K562 (cell line): ENCODE results near the gene PARD6B. TPM values are rescaled to one million over a fixed set of nuclear protein-coding genes. Genes with fewer than 3 reads are reported as not detected.

Experiments used
- polyA plus RNA-seq, 8 experiments: library from polyadenylated mRNA; depleted of rRNA in 4 of 8; stranded (reverse) in 5 of 8; unstranded in 3 of 8; fragments of >200 nt; fragmentation: Nextera tagmentation in 2 of 8; fragmentation: Illumina TruSeq in 1 of 8; extraction: Ambion mirVana in 2 of 8; extraction: Trizol in 1 of 8; gene quantifications; 2 replicates each; pipeline versions ENCODE4 v1.2.1 to v1.2.3, GENCODE V29; 2011 to 2014; ENCODE audit warnings: inconsistent platforms in 1 of 8, missing spikeins in 1 of 8
- total RNA-seq, 7 experiments: library from RNA; depleted of rRNA in 6 of 7; stranded (reverse); fragments of >200 nt in 6 of 7; fragmentation: Illumina TruSeq in 2 of 7; extraction: Trizol in 2 of 7; gene quantifications; 2 replicates each; pipeline versions ENCODE4 v1.2.1 to v1.2.3, GENCODE V29; 2011 to 2021; ENCODE audit warnings: low replicate concordance in 1 of 7

The PARD6B gene
- total and polyA plus RNA-seq, 9 of the 15 experiments (the other 6 are each of a cell fraction or from before 2014, with no cell fraction given): 1.7 to 12.3 (median 5.5) TPM

Other genes with a start within 250 kb of the PARD6B start
- 56.4 and 69.8 TPM in 2 replicates for gene PTPN1, start 221.2 kb upstream of the PARD6B start, total RNA-seq (2014; rRNA removed)
- gene PTPN1, start 221.2 kb upstream of the PARD6B start, total RNA-seq (2014; rRNA removed; fragmentation: Illumina TruSeq; extraction: Trizol): 44.5 and 49.4 TPM in 2 replicates
- 58.5 and 58.9 TPM in 2 replicates for gene PTPN1, start 221.2 kb upstream of the PARD6B start, total RNA-seq (2015; rRNA removed; fragmentation: Illumina TruSeq; extraction: Trizol)
- gene PTPN1, start 221.2 kb upstream of the PARD6B start, total RNA-seq (2021): 71.9 and 80.4 TPM in 2 replicates
- 31.5 and 53.1 TPM in 2 replicates for gene PTPN1, start 221.2 kb upstream of the PARD6B start, polyA plus RNA-seq (2011; rRNA removed)
- gene PTPN1, start 221.2 kb upstream of the PARD6B start, polyA plus RNA-seq (2014; fragmentation: Illumina TruSeq; extraction: Trizol): 85.3 and 88.7 TPM in 2 replicates
- 10 to 100 TPM; 11.0 to 15.7 TPM for gene PTPN1, start 221.2 kb upstream of the PARD6B start, polyA plus RNA-seq (2014; fragmentation: Nextera tagmentation; extraction: Ambion mirVana)
- 52.5 and 54.0 TPM in 2 replicates for gene PTPN1, start 221.2 kb upstream of the PARD6B start, polyA plus RNA-seq (2014; rRNA removed)
- 22.3 and 28.3 TPM in 2 replicates for gene RIPOR3, start 40.0 kb upstream of the PARD6B start, total RNA-seq (2014; rRNA removed)
- 9.2 and 15.5 TPM in 2 replicates for gene RIPOR3, start 40.0 kb upstream of the PARD6B start, total RNA-seq (2014; rRNA removed; fragmentation: Illumina TruSeq; extraction: Trizol)
- gene RIPOR3, start 40.0 kb upstream of the PARD6B start, total RNA-seq (2015; rRNA removed; fragmentation: Illumina TruSeq; extraction: Trizol): 12.8 and 13.3 TPM in 2 replicates
- gene RIPOR3, start 40.0 kb upstream of the PARD6B start, total RNA-seq (2021): 43.3 and 46.1 TPM in 2 replicates
- gene RIPOR3, start 40.0 kb upstream of the PARD6B start, polyA plus RNA-seq (2011; rRNA removed): 48.8 and 65.1 TPM in 2 replicates
- gene RIPOR3, start 40.0 kb upstream of the PARD6B start, polyA plus RNA-seq (2014; fragmentation: Illumina TruSeq; extraction: Trizol): 21.4 and 23.4 TPM in 2 replicates
- 1 to 10 TPM; 3.3 to 3.8 TPM for gene RIPOR3, start 40.0 kb upstream of the PARD6B start, polyA plus RNA-seq (2014; fragmentation: Nextera tagmentation; extraction: Ambion mirVana)
- 62.7 and 66.4 TPM in 2 replicates for gene RIPOR3, start 40.0 kb upstream of the PARD6B start, polyA plus RNA-seq (2014; rRNA removed)
- 2.3 and 2.9 TPM in 2 replicates for gene BCAS4, start 63.5 kb downstream of the PARD6B start, total RNA-seq (2014; rRNA removed)
- gene BCAS4, start 63.5 kb downstream of the PARD6B start, total RNA-seq (2014; rRNA removed; fragmentation: Illumina TruSeq; extraction: Trizol): 0.47 and 0.64 TPM in 2 replicates
- 0.34 and 0.36 TPM in 2 replicates for gene BCAS4, start 63.5 kb downstream of the PARD6B start, total RNA-seq (2015; rRNA removed; fragmentation: Illumina TruSeq; extraction: Trizol)
- gene BCAS4, start 63.5 kb downstream of the PARD6B start, total RNA-seq (2021): 1.5 and 2.0 TPM in 2 replicates
- 0.65 and 1.1 TPM in 2 replicates for gene BCAS4, start 63.5 kb downstream of the PARD6B start, polyA plus RNA-seq (2011; rRNA removed)
- 0.25 and 1.5 TPM in 2 replicates for gene BCAS4, start 63.5 kb downstream of the PARD6B start, polyA plus RNA-seq (2014; fragmentation: Illumina TruSeq; extraction: Trizol)
- gene BCAS4, start 63.5 kb downstream of the PARD6B start, polyA plus RNA-seq (2014; fragmentation: Nextera tagmentation; extraction: Ambion mirVana): under 1 TPM; 0.15 to 0.20 TPM
- 0.40 and 2.1 TPM in 2 replicates for gene BCAS4, start 63.5 kb downstream of the PARD6B start, polyA plus RNA-seq (2014; rRNA removed)
- gene ADNP, start 199.9 kb downstream of the PARD6B start, total RNA-seq (2014; rRNA removed): 17.8 and 18.7 TPM in 2 replicates
- 24.5 and 26.1 TPM in 2 replicates for gene ADNP, start 199.9 kb downstream of the PARD6B start, total RNA-seq (2014; rRNA removed; fragmentation: Illumina TruSeq; extraction: Trizol)
- 20.7 and 25.0 TPM in 2 replicates for gene ADNP, start 199.9 kb downstream of the PARD6B start, total RNA-seq (2015; rRNA removed; fragmentation: Illumina TruSeq; extraction: Trizol)
- gene ADNP, start 199.9 kb downstream of the PARD6B start, total RNA-seq (2021): 52.2 and 59.9 TPM in 2 replicates
- gene ADNP, start 199.9 kb downstream of the PARD6B start, polyA plus RNA-seq (2011; rRNA removed): 19.4 and 22.9 TPM in 2 replicates
- 50.7 and 52.0 TPM in 2 replicates for gene ADNP, start 199.9 kb downstream of the PARD6B start, polyA plus RNA-seq (2014; fragmentation: Illumina TruSeq; extraction: Trizol)
- 10 to 100 TPM; 25.3 to 40.0 TPM for gene ADNP, start 199.9 kb downstream of the PARD6B start, polyA plus RNA-seq (2014; fragmentation: Nextera tagmentation; extraction: Ambion mirVana)
- gene ADNP, start 199.9 kb downstream of the PARD6B start, polyA plus RNA-seq (2014; rRNA removed): 20.9 and 26.0 TPM in 2 replicates
- gene DPM1, start 227.0 kb downstream of the PARD6B start, total RNA-seq (2014; rRNA removed): 83.7 and 105 TPM in 2 replicates
- gene DPM1, start 227.0 kb downstream of the PARD6B start, total RNA-seq (2014; rRNA removed; fragmentation: Illumina TruSeq; extraction: Trizol): 163 and 167 TPM in 2 replicates
- 123 and 133 TPM in 2 replicates for gene DPM1, start 227.0 kb downstream of the PARD6B start, total RNA-seq (2015; rRNA removed; fragmentation: Illumina TruSeq; extraction: Trizol)
- gene DPM1, start 227.0 kb downstream of the PARD6B start, total RNA-seq (2021): 75.2 and 81.4 TPM in 2 replicates
- gene DPM1, start 227.0 kb downstream of the PARD6B start, polyA plus RNA-seq (2011; rRNA removed): 70.3 and 109 TPM in 2 replicates
- 131 and 153 TPM in 2 replicates for gene DPM1, start 227.0 kb downstream of the PARD6B start, polyA plus RNA-seq (2014; fragmentation: Illumina TruSeq; extraction: Trizol)
- gene DPM1, start 227.0 kb downstream of the PARD6B start, polyA plus RNA-seq (2014; fragmentation: Nextera tagmentation; extraction: Ambion mirVana): 100 to 1,000 TPM; 185 to 190 TPM
- gene DPM1, start 227.0 kb downstream of the PARD6B start, polyA plus RNA-seq (2014; rRNA removed): 163 and 186 TPM in 2 replicates
- gene MOCS3, start 227.2 kb downstream of the PARD6B start, total RNA-seq (2014; rRNA removed): 5.1 and 6.5 TPM in 2 replicates
- 4.4 TPM in 2 replicates for gene MOCS3, start 227.2 kb downstream of the PARD6B start, total RNA-seq (2014; rRNA removed; fragmentation: Illumina TruSeq; extraction: Trizol)
- 4.6 and 4.7 TPM in 2 replicates for gene MOCS3, start 227.2 kb downstream of the PARD6B start, total RNA-seq (2015; rRNA removed; fragmentation: Illumina TruSeq; extraction: Trizol)
- gene MOCS3, start 227.2 kb downstream of the PARD6B start, total RNA-seq (2021): 5.6 and 6.2 TPM in 2 replicates
- gene MOCS3, start 227.2 kb downstream of the PARD6B start, polyA plus RNA-seq (2011; rRNA removed): 2.6 and 2.9 TPM in 2 replicates
- gene MOCS3, start 227.2 kb downstream of the PARD6B start, polyA plus RNA-seq (2014; fragmentation: Illumina TruSeq; extraction: Trizol): 2.8 and 3.3 TPM in 2 replicates
- 1 to 10 TPM in 1 of 2 experiments, under 1 TPM in 1; 0.70 to 1.0 TPM for gene MOCS3, start 227.2 kb downstream of the PARD6B start, polyA plus RNA-seq (2014; fragmentation: Nextera tagmentation; extraction: Ambion mirVana)
- 2.9 and 3.1 TPM in 2 replicates for gene MOCS3, start 227.2 kb downstream of the PARD6B start, polyA plus RNA-seq (2014; rRNA removed)